OCI-LY7 (cell line): Measurements from ENCODE around the gene ZSWIM1.

ENCODE experiments used
- CTCF ChIP-seq: fragments of 200-600 bp; sonication (generic); conservative IDR thresholded peaks from 2 replicates; pipeline ENCODE4 v1.5.1; 2014; ENCODE audit warnings: mild to moderate bottlenecking, antibody characterized with exemption, low read length, moderate library complexity, mixed read lengths
- EZH2phosphoT487 ChIP-seq: fragments of 200-600 bp; sonication (generic); IDR thresholded peaks from 2 replicates; pipeline ENCODE4 v1.6.1; 2018; ENCODE audit warnings: low read depth, borderline replicate concordance, mild to moderate bottlenecking, mixed run types, antibody characterized with exemption, low read length, moderate library complexity, mixed read lengths

GRCh38 chr20:45853484-45853883, 27.5 kb upstream of the ZSWIM1 start:
- TF ChIP-seq CTCF (no peak), EZH2phosphoT487 (no peak)
